GM18505 (cell line): Measurements from ENCODE around the gene THOC5.

ENCODE experiments used
- ATAC-seq: cut with Tn5 transposase; IDR thresholded peaks from one replicate; pipeline ENCODE4 v1.9.1; 2021; ENCODE audit not compliant: unreplicated experiment
- POLR2A ChIP-seq: IDR thresholded peaks from 4 replicates; pipeline ENCODE4 v1.6.1; 2011; ENCODE audit warnings: borderline replicate concordance; ENCODE audit not compliant: insufficient read depth, insufficient read length; ENCODE audit errors: extremely low read depth

Gene THOC5

DNA sequence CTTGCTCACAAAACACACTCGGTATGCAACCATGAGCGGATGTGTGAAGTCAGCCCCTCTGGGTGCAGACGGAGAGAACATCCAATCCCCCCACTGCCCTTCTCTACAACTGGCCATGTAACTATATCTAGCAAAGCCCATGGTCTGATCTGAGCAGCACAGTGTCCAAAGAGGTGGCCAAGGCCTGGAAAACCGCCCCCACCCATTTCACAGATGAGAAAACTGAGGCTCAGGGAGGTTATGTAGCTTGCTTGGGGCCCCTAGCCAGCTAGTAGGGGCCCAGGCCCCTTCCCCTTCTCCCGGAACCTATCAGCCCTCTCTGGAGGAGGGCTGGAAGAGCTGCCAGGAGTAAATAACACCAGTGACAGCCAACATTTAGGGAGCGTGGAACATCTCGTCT is 89.0 kb downstream of the THOC5 start:
- ATAC-seq, result no peak

GRCh38 chr22:29463629-29464028 is 89.9 kb downstream of the THOC5 start:
- no peak for ATAC-seq
- no peak for TF ChIP-seq POLR2A

More for the DNA sequence above, 89.0 kb downstream of the THOC5 start:
- TF ChIP-seq POLR2A, result no peak

- no peak for TF ChIP-seq POLR2A
- no peak for ATAC-seq
These were observed 92.3 kb downstream of the THOC5 start for GRCh38 chr22:29461263-29461662.

DNA sequence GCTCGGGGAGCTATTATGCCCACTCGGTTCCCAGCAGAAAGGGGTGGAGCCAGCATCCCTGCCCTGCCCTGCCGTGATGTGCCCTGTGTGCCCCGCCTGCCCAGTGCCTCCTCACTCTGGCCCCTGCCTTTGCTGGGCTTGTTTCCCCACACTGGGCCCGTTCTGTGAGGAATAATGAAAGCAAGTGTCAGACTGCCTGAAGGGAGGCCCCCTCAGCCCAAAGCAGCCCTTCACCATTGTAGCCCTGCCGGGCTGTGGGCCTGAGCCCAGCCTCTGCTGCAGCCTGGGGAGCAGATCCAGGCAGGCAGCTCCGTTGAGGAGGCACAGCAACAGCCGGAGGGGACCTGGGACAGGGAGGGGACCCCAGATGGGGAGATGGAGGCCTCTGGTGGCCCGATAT is 93.8 kb downstream of the THOC5 start:
- TF ChIP-seq POLR2A, result no peak
- no peak for ATAC-seq

DNA sequence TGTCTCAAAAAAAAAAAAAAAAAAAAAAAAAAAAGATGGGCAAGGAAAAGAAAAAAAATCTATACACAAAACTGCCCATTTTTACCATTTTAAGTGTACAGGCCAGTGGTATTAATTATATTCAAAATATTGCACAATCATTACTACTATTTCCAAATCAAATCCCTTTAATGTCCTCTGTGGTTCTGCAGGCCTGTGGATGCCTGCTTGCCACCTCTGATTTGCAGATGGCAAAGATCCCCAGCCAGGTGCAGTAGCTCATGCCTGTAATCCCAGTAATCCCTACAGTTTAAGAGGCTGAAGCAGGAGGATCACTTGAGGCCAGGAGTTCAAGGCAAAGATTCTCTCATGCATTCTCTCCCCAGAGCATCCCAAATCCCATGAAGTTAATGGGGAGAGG is 95.0 kb downstream of the THOC5 start:
- no peak for ATAC-seq
- TF ChIP-seq POLR2A, result no peak

DNA sequence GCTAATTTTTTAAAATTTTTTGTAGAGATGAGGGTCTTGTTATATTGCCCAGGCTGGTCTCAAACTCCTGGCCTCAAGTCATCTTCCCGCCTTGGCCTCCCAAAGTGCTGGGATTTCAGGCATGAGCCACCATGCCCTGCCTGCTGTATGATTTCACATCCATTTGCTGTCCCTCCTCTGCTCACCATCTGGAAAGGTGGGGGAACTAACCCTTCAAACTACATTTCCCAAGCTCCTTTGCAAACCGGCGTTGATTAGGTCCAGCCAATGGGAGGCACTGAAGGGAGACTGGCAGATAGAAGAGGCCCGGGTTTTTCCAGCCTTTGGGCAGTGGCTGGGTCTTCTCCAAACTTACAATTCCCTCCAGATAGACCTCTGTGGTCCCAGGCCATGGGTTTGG is 95.8 kb downstream of the THOC5 start:
- no peak for ATAC-seq

DNA sequence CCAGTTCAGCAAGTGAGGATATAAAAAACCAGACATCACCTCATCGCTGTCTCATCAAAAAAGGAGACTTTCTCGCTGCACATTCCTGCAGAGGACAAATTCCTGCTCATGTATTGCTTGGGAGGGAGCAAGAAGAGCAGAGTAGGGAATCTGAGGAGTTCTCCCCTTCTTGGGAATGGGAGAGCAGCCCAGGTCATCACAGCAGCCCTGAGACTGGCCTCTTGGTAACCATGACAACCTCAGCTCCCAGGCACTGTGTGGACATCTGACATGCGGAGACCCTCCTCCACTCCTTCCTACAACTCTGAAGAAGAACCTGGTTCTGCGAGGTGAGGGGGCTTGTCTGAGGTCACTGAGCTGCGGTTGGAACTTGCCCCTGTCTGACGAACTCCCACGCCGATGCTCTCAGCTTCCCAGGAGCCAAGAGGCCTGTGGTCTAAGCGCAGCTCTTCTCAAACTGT is 97.3 kb downstream of the THOC5 start:
- ATAC-seq, result no peak
- TF ChIP-seq POLR2A, result no peak

More for the DNA sequence above, 95.8 kb downstream of the THOC5 start:
- TF ChIP-seq POLR2A, result no peak
